T-helper 1 cell treated with Interleukin-12 subunit alpha and Interleukin-12 subunit beta and Interleukin-4 antibody, amounts not matched to agents 30 ng/mL and 1 ng/mL, for 36 hours (primary cell): Measurements from ENCODE around the gene KAZN. TPM values are rescaled to one million over a fixed set of nuclear protein-coding genes. Genes with fewer than 3 reads are reported as not detected.

Experiments used
- intact Hi-C: fragments of 100-400 bp; cut with micrococcal nuclease; formaldehyde crosslinking; loops from one replicate; pipeline ENCODE4 v1.15.1; 2024
- total RNA-seq: library from RNA; stranded (reverse); gene quantifications from 2 replicates; pipeline ENCODE4 v1.2.3, GENCODE V29; 2022

KAZN gene
- total RNA-seq, 1 donor from 2014 or later = 0.20 TPM

GRCh38 chr1:15099441-15100120, 501.1 kb downstream of the KAZN start:
- intact Hi-C loops = loop anchor here (1.0 kb wide), 1 partner anchor 205 kb away; no protein-coding TSS in a partner anchor

- intact Hi-C loops = loop anchor here (1.0 kb wide), 1 partner anchor 204 kb away; no protein-coding TSS in a partner anchor
These were observed 501.8 kb downstream of the KAZN start for GRCh38 chr1:15100121-15100879.

- intact Hi-C loops = loop anchor here (1.0 kb wide), 1 partner anchor 203 kb away; no protein-coding TSS in a partner anchor
These were observed 502.6 kb downstream of the KAZN start for GRCh38 chr1:15100880-15101760.

- intact Hi-C loops = no loop called here
These were observed 503.3 kb downstream of the KAZN start for GRCh38 chr1:15101801-15102200.

- intact Hi-C loops = no loop called here
These were observed 504.2 kb downstream of the KAZN start for GRCh38 chr1:15102646-15103045.

DNA sequence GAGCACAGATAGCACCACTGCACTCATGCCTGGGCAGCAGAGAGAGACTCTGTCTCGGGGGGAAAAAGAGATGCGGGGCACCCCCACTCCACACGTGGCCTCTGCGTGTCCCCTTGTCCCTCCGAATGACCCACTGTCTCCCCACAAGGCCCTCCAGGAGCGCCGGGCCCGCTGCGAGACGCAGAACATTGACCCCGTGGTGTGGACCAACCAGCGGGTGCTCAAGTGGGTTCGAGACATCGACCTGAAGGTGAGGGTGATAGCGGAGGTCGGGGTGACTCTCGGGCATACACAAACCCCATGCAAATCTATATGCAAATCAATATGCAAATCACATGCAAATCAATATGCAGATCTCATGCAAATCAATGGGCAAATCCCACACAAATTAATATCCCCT, 504.7 kb downstream of the KAZN start:
- intact Hi-C loops = no loop called here

- intact Hi-C loops = no loop called here
These were observed 505.4 kb downstream of the KAZN start for GRCh38 chr1:15103906-15104305.

GRCh38 chr1:15104768-15105167, 506.3 kb downstream of the KAZN start:
- intact Hi-C loops = no loop called here

GRCh38 chr1:15106608-15107007, 508.1 kb downstream of the KAZN start:
- intact Hi-C loops = no loop called here

DNA sequence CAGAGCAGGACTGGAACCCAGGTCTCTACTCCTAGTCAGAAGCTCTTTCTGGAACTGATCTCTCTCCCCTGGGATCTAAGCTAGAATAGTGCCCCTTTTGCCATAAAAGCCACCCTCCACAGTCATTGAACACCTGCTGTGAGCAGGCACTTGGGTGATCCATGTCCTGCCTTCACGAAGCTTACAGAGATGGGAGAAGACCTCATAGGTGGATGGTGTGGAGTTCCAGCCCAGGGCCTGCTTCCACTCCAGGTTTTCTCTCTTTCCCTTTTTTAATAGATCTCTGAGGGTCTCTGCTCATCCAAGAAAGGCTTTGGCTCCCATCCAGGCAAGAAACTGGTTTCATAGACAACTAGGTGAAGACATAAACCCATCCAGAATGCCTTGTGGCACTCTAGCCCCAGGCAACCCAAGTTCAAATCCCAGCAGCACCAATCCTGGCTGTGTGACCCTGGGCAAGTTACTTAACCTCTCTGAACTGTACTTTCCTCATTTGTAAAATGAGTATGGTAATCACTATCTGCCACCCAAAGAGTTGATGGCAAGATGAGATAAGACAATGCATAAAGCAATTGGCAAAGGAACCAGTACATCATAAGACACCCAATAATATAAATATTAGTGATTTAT, 508.7 kb downstream of the KAZN start:
- intact Hi-C loops = no loop called here

DNA sequence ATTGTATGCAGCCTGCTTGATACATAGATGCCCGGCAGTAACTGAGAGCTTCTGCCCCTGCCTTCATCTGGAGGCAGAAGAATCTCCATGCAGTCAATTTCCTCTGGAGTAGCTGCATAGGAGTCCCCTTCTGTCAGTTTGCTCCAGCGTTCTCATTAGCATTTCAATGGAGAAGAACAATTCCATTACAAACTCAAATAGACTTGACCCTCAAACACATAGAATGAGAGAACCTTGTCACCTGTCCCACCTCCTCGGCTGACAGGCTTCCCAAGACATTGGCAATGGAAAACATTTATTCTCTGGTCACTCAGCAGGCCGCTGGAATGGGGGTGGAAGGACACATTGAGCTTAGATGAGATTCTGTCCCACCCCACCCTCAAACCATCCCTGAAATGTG, 509.4 kb downstream of the KAZN start:
- intact Hi-C loops = no loop called here

GRCh38 chr1:15110128-15110866, 511.8 kb downstream of the KAZN start:
- intact Hi-C loops = no loop called here

DNA sequence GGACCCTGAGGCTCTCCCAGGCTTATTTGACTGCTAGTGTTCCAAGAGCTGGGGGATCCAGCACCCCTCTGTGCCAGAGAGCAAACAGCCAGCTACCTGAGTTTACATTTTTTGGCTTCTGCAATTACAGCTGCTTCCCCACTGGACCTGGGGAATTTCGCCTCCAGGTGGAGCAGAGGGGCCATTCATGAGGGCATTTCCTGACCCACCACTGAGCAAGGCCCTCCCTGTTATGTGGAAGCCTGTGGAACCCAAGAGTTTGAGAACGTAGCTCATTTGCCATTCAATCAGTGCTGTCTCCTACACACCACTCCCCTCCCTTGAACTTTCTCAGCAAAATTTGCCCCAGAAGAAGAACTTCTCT, 512.4 kb downstream of the KAZN start:
- intact Hi-C loops = no loop called here

- intact Hi-C loops = no loop called here
These were observed 514.7 kb downstream of the KAZN start for GRCh38 chr1:15113146-15113545.

- intact Hi-C loops = no loop called here
These were observed 516.4 kb downstream of the KAZN start for GRCh38 chr1:15114884-15115283.

DNA sequence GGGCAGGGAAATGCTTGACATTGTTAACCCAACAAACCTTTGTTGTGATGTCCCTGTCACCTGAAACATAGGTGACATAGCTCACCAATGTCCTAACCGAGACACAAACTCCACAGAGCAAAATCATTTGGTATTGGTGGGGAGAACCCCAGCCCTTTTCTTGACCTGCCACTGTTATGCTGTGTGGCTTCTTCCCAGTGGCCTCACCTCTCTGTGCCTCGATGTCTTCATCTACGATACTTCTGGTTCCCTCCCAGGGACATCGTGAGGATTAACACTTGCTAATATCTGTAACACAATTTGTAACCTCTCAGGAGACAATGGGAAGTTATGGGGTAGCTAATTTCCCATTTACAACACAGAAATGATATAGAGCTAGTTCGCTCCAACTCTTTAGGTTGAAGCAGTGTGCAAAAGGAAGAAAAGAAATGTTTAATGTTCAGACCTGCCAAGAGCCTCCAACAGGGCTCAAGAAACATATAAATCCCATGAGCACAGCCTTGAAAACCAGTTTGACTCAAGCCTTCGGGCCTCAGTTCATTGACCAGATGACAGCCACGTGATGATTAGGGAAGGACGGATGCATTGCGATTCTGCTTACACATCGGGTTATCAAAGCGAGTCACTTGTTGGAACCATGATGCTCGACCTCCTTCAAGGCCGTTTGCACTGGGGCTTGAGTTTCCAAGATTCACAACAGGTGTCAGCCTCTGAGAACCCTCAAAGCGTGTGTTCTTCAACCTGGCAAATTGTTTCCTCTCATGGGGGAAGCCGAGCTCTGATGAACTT, 517.3 kb downstream of the KAZN start:
- intact Hi-C loops = no loop called here

DNA sequence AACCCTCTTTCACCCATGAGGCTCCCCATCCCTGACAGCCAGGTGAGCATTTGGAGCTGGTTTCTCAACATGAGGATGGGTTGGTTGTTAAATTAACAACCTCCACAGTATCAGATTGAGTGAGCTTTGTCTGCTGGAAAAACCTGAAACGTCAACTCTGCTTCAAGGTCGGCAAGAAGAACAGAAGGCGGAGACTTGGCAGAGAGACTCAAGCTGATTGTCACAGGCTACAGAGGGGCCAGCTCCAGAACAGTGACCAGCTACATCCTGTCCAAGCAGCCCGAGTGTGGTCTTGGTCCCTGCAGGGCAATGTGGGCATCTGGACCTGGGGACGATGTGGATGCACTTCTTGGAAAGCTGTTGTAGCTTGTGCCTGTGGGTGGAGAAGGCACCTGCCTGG, 518.5 kb downstream of the KAZN start:
- intact Hi-C loops = no loop called here

GRCh38 chr1:15117671-15118325, 519.3 kb downstream of the KAZN start:
- intact Hi-C loops = no loop called here

GRCh38 chr1:15118579-15118978, 520.1 kb downstream of the KAZN start:
- intact Hi-C loops = no loop called here
